ENCODE data around the gene SERPINF2.
A peak's percentile ranks its signal among the peaks of the same experiment; 100 is the strongest.

SERPINF2 gene

DNA sequence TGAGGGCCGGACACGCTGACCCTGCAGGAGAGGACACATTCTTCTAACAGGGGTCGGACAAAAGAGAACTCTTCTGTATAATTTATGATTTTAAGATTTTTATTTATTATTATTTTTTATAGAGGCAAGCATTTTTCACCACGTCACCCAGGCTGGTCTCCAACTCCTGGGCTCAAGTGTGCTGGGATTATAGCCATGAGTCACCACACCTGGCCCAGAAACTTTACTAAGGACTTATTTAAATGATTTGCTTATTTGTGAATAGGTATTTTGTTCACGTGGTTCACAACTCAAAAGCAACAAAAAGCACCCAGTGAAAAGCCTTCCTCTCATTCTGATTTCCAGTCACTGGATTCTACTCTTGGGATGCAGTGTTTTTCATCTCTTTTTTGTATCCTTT lies 16.9 kb downstream of the SERPINF2 start:
- no peak overlapping the region for H4K12ac ChIP-seq (ENCODE audit: low read depth, low read length)
- no peak overlapping the region for H4K91ac ChIP-seq (ENCODE audit: low read depth, low read length)
- no peaks in the 10 kb centered on the region for H3K27me3 ChIP-seq (ENCODE audit: insufficient read depth, low read length)
- H3K79me1 ChIP-seq (ENCODE audit: low read length) = no peaks in the 10 kb centered on the region
- no peak overlapping the region for H2AFZ ChIP-seq (ENCODE audit: insufficient read depth, low read length, poor library complexity)
- no peak overlapping the region for H3K4me2 ChIP-seq (ENCODE audit: low read length)
- H3K9ac ChIP-seq (ENCODE audit: low read length) = no peak overlapping the region
- no peak for DNase-seq
- H3K4me1 ChIP-seq (ENCODE audit: control insufficient read depth in 1 of 2, insufficient read depth in 2 of 2, low read length in 2 of 2) = peaks cover 2 to 5% of the 10 kb centered on the region in 2 experiments
- no peak overlapping the region for H3K18ac ChIP-seq (ENCODE audit: low read length)
- WGBS (ENCODE audit: extremely low coverage, insufficient coverage, insufficient read length) = no CpG with 5 or more reads among the region's 5 CpGs
- H4K8ac ChIP-seq (ENCODE audit: low read depth, low read length) = no peak overlapping the region
- H3K23ac ChIP-seq (ENCODE audit: low read length) = no peak overlapping the region
- no peak overlapping the region for H3K4ac ChIP-seq (ENCODE audit: low read depth, low read length)
- H2BK5ac ChIP-seq (ENCODE audit: low read depth, low read length, poor library complexity) = no peak overlapping the region
- no peak overlapping the region for H3K27ac ChIP-seq (ENCODE audit: low read depth, low read length)
- H2BK12ac ChIP-seq (ENCODE audit: low read length) = no peak overlapping the region
- no peak overlapping the region for H3K4me3 ChIP-seq (ENCODE audit: low read depth, low read length)
- H3K9me3 ChIP-seq (ENCODE audit: insufficient read depth, low read depth, low read length) = no peaks in the 10 kb centered on the region
- H3K14ac ChIP-seq (ENCODE audit: low read length) = no peak overlapping the region
- no peak overlapping the region for H2BK120ac ChIP-seq (ENCODE audit: insufficient read depth, low read length, poor library complexity)
- no peak overlapping the region for H2AK5ac ChIP-seq (ENCODE audit: low read length)
- no peaks in the 10 kb centered on the region for H3K79me2 ChIP-seq (ENCODE audit: control insufficient read depth, insufficient read depth, low read length, poor library complexity)
- H3K36me3 ChIP-seq (ENCODE audit: control insufficient read depth in 1 of 2, insufficient read depth in 2 of 2, low read length in 2 of 2) = no peaks in the 10 kb centered on the region

DNA sequence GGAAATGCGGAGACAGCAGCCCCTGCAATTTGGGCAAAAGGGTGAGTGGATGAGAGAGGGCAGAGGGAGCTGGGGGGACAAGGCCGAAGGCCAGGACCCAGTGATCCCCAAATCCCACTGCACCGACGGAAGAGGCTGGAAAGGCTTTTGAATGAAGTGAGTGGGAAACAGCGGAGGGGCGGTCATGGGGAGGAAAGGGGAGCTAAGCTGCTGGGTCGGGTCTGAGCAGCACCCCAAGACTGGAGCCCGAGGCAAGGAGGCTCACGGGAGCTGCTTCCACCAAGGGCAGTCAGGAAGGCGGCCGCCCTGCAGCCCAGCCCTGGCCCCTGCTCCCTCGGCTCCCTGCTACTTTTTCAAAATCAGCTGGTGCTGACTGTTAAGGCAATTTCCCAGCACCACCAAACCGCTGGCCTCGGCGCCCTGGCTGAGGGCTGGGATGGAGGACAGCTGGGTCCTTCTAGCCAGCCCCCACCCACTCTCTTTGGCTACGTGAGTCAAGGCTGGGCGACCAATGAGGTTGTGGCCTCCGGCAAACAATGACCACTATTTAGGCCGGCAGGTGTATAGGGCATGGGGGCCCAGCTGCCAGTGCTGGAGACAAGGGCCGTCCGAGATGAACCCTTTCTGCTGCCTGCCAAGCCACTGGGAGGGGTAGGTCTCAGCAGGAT lies 19.7 kb downstream of the SERPINF2 start:
- no peaks in the 10 kb centered on the region for H3K36me3 ChIP-seq (ENCODE audit: control insufficient read depth in 1 of 2, insufficient read depth in 2 of 2, low read length in 2 of 2)
- H3K23ac ChIP-seq (ENCODE audit: low read length) = no peak overlapping the region
- H3K4me1 ChIP-seq (ENCODE audit: control insufficient read depth in 1 of 2, insufficient read depth in 2 of 2, low read length in 2 of 2) = peaks cover 2 to 5% of the 10 kb centered on the region in 2 experiments
- H3K27me3 ChIP-seq (ENCODE audit: insufficient read depth, low read length) = no peaks in the 10 kb centered on the region
- no peak overlapping the region for H2AFZ ChIP-seq (ENCODE audit: insufficient read depth, low read length, poor library complexity)
- H2BK12ac ChIP-seq (ENCODE audit: low read length) = no peak overlapping the region
- H2BK5ac ChIP-seq (ENCODE audit: low read depth, low read length, poor library complexity) = no peak overlapping the region
- H3K4me2 ChIP-seq (ENCODE audit: low read length) = no peak overlapping the region
- no peak overlapping the region for H3K14ac ChIP-seq (ENCODE audit: low read length)
- no peaks in the 10 kb centered on the region for H3K79me2 ChIP-seq (ENCODE audit: control insufficient read depth, insufficient read depth, low read length, poor library complexity)
- H3K27ac ChIP-seq (ENCODE audit: low read depth, low read length) = no peak overlapping the region
- no peak overlapping the region for H3K9ac ChIP-seq (ENCODE audit: low read length)
- H3K79me1 ChIP-seq (ENCODE audit: low read length) = no peaks in the 10 kb centered on the region
- no peak overlapping the region for H4K8ac ChIP-seq (ENCODE audit: low read depth, low read length)
- peaks cover under 1% of the 10 kb centered on the region for H3K9me3 ChIP-seq (ENCODE audit: insufficient read depth, low read depth, low read length)
- no peak overlapping the region for H2AK5ac ChIP-seq (ENCODE audit: low read length)
- H3K18ac ChIP-seq (ENCODE audit: low read length) = no peak overlapping the region
- DNase-seq = peak; percentile 25 to 72
- H3K4me3 ChIP-seq (ENCODE audit: low read depth, low read length) = no peak overlapping the region
- no peak overlapping the region for H4K12ac ChIP-seq (ENCODE audit: low read depth, low read length)
- no CpG with 5 or more reads among the region's 21 CpGs for WGBS (ENCODE audit: extremely low coverage, insufficient coverage, insufficient read length)
- H4K91ac ChIP-seq (ENCODE audit: low read depth, low read length) = no peak overlapping the region
- H3K4ac ChIP-seq (ENCODE audit: low read depth, low read length) = no peak overlapping the region
- no peak overlapping the region for H2BK120ac ChIP-seq (ENCODE audit: insufficient read depth, low read length, poor library complexity)

DNA sequence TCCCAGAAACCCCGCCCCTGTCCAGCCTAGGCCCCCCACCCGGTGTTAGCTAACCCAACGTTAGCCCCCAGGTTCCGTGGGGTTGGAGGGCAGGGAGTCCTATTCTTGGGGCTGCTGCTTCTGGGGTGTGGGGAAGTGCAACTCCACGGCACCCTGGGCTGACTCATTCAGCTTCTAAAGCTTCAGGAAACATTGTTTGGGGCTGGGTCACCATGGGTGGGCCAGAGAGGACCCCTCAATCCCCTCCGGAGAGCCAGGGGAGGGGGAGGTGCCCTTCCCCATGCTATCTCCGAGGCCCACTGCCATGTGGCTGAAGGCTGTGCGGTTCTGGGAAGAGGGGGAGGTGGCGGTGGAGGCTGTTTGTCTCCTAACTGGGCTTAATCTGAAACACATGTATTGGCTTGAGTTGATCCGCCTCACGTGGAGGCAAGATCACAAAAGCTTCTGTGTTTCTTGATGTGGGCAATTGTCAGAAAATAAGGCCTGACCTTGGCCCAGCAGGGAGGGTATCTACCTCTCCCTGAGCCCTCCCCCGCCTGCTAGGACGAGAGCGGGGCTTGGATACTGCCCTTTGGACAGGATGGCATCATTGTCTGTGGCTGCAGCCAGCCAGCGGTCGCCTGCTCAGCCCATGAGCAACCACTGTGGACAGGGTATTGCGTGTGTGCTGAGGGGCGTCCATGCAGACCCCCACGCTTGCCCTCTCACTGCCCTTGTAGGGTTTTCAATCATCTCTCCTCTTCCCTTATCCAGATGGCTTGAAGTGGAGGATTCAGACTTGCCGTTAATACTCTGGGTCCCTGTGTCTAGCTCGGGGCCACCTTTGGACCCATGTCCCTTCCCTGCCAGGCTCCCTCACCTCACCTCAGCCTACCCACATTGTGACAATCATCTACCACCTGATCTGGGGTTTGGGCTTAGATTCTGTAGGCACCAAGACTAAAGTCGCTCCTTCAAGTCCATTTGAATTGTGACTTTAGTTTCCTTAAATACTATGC lies 20.5 kb downstream of the SERPINF2 start:
- Histone ChIP-seq H2AK5ac (ENCODE audit: low read length) (no peak overlapping the region), H3K4me1 (ENCODE audit: control insufficient read depth in 1 of 2, insufficient read depth in 2 of 2, low read length in 2 of 2) (peaks cover 2 to 5% of the 10 kb centered on the region in 2 experiments), H3K27ac (ENCODE audit: low read depth, low read length) (no peak overlapping the region), H3K9me3 (ENCODE audit: insufficient read depth, low read depth, low read length) (peaks cover 3% of the 10 kb centered on the region), H2BK12ac (ENCODE audit: low read length) (no peak overlapping the region), H3K4me2 (ENCODE audit: low read length) (no peak overlapping the region), H3K18ac (ENCODE audit: low read length) (no peak overlapping the region), H3K4ac (ENCODE audit: low read depth, low read length) (no peak overlapping the region), H3K36me3 (ENCODE audit: control insufficient read depth in 1 of 2, insufficient read depth in 2 of 2, low read length in 2 of 2) (no peaks in the 10 kb centered on the region), H4K8ac (ENCODE audit: low read depth, low read length) (no peak overlapping the region), H4K12ac (ENCODE audit: low read depth, low read length) (no peak overlapping the region), H3K79me1 (ENCODE audit: low read length) (no peaks in the 10 kb centered on the region), H3K27me3 (ENCODE audit: insufficient read depth, low read length) (no peaks in the 10 kb centered on the region), H2AFZ (ENCODE audit: insufficient read depth, low read length, poor library complexity) (no peak overlapping the region), H3K23ac (ENCODE audit: low read length) (no peak overlapping the region), H3K4me3 (ENCODE audit: low read depth, low read length) (no peak overlapping the region), H2BK5ac (ENCODE audit: low read depth, low read length, poor library complexity) (no peak overlapping the region), H3K79me2 (ENCODE audit: control insufficient read depth, insufficient read depth, low read length, poor library complexity) (no peaks in the 10 kb centered on the region), H2BK120ac (ENCODE audit: insufficient read depth, low read length, poor library complexity) (no peak overlapping the region), H4K91ac (ENCODE audit: low read depth, low read length) (no peak overlapping the region), H3K14ac (ENCODE audit: low read length) (no peak overlapping the region), H3K9ac (ENCODE audit: low read length) (no peak overlapping the region)
- peak in 1 of 2 donors; percentile 14 for DNase-seq
- no CpG with 5 or more reads among the region's 22 CpGs for WGBS (ENCODE audit: extremely low coverage, insufficient coverage, insufficient read length)

DNA sequence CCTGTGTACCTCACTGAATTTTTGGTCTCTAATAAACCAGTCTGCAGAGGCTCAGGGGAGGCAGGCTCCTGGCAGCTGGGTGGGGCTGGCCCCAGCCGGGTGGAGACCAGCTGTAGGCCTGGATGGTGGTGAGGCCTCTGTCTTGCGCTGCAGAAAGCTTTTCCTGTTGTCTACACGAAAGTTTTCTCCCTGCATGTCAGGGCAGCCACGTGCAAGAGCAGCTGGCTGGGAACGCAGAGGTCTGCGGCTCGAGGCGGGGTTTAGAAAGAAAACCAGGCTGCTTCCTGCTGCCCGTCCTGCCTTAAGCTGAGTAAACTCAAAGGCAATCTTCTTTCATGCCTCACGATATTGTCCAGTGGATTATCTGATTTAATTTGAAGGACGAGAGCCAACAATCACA lies 21.6 kb downstream of the SERPINF2 start:
- DNase-seq = peak in 1 of 2 donors; percentile 25
- H3K36me3 ChIP-seq (ENCODE audit: control insufficient read depth in 1 of 2, insufficient read depth in 2 of 2, low read length in 2 of 2) = no peaks in the 10 kb centered on the region
- WGBS (ENCODE audit: extremely low coverage, insufficient coverage, insufficient read length) = no CpG with 5 or more reads among the region's 11 CpGs
- H4K12ac ChIP-seq (ENCODE audit: low read depth, low read length) = no peak overlapping the region
- H3K79me1 ChIP-seq (ENCODE audit: low read length) = no peaks in the 10 kb centered on the region
- no peak overlapping the region for H3K4me2 ChIP-seq (ENCODE audit: low read length)
- no peak overlapping the region for H2BK5ac ChIP-seq (ENCODE audit: low read depth, low read length, poor library complexity)
- H3K18ac ChIP-seq (ENCODE audit: low read length) = no peak overlapping the region
- no peak overlapping the region for H2AFZ ChIP-seq (ENCODE audit: insufficient read depth, low read length, poor library complexity)
- H3K4ac ChIP-seq (ENCODE audit: low read depth, low read length) = no peak overlapping the region
- H3K9me3 ChIP-seq (ENCODE audit: insufficient read depth, low read depth, low read length) = peaks cover 3% of the 10 kb centered on the region
- no peak overlapping the region for H3K14ac ChIP-seq (ENCODE audit: low read length)
- H3K27ac ChIP-seq (ENCODE audit: low read depth, low read length) = no peak overlapping the region
- H2BK120ac ChIP-seq (ENCODE audit: insufficient read depth, low read length, poor library complexity) = no peak overlapping the region
- no peak overlapping the region for H2BK12ac ChIP-seq (ENCODE audit: low read length)
- H3K4me1 ChIP-seq (ENCODE audit: control insufficient read depth in 1 of 2, insufficient read depth in 2 of 2, low read length in 2 of 2) = peaks cover 2 to 5% of the 10 kb centered on the region in 2 experiments
- H3K27me3 ChIP-seq (ENCODE audit: insufficient read depth, low read length) = no peaks in the 10 kb centered on the region
- no peak overlapping the region for H4K91ac ChIP-seq (ENCODE audit: low read depth, low read length)
- H2AK5ac ChIP-seq (ENCODE audit: low read length) = no peak overlapping the region
- no peak overlapping the region for H4K8ac ChIP-seq (ENCODE audit: low read depth, low read length)
- no peaks in the 10 kb centered on the region for H3K79me2 ChIP-seq (ENCODE audit: control insufficient read depth, insufficient read depth, low read length, poor library complexity)
- H3K23ac ChIP-seq (ENCODE audit: low read length) = no peak overlapping the region
- no peak overlapping the region for H3K9ac ChIP-seq (ENCODE audit: low read length)
- no peak overlapping the region for H3K4me3 ChIP-seq (ENCODE audit: low read depth, low read length)

All from trophoblast cell (in vitro differentiated cells and primary cell).